PC-3 (cell line): ENCODE data around the gene TAGLN3.

Experiments used
- CTCF ChIP-seq: fragments of 300-600 bp; sonication (generic); conservative IDR thresholded peaks from 2 replicates; pipeline ENCODE4 v1.5.1; 2017; ENCODE audit warnings: antibody characterized with exemption, low read depth, mild to moderate bottlenecking, low read length
- EZH2 ChIP-seq: fragments of 300-600 bp; sonication (generic); IDR thresholded peaks from one replicate; pipeline ENCODE4 v1.6.1; 2017; ENCODE audit warnings: antibody characterized with exemption, mild to moderate bottlenecking, low read length; ENCODE audit not compliant: unreplicated experiment
- EZH2phosphoT487 ChIP-seq: fragments of 300-600 bp; sonication (generic); IDR thresholded peaks from 2 replicates; pipeline ENCODE4 v1.6.1; 2018; ENCODE audit warnings: mild to moderate bottlenecking, antibody characterized with exemption, low read length, borderline replicate concordance

- TF ChIP-seq CTCF: no peak
- no peak for TF ChIP-seq EZH2
- no peak for TF ChIP-seq EZH2phosphoT487
These were observed 3.6 kb downstream of the TAGLN3 start for GRCh38 chr3:112002096-112002971.
